GM06990 (cell line): Measurements from ENCODE around the gene RPTOR.

Experiments
- DNase-seq: peaks from one replicate; pipeline ENCODE4 v3.0.0-alpha.2; 2011; ENCODE audit not compliant: insufficient read length; ENCODE audit errors: extremely low read depth
- H3K27me3 ChIP-seq: replicated peaks from 2 replicates; pipeline ENCODE4 v1.6.0; 2011; ENCODE audit warnings: low read length; ENCODE audit not compliant: control insufficient read depth, insufficient read depth
- H3K36me3 ChIP-seq: 2 replicates; pipeline ENCODE4 v1.5.1; 2011; ENCODE audit warnings: low read length; ENCODE audit not compliant: control insufficient read depth, insufficient read depth
- H3K4me3 ChIP-seq: replicated peaks from 2 replicates; pipeline ENCODE4 v1.5.1; 2011; ENCODE audit warnings: low read depth, mild to moderate bottlenecking, control low read depth, low read length
- CTCF ChIP-seq: IDR thresholded peaks from 2 replicates; pipeline ENCODE4 v1.5.1; 2011; ENCODE audit warnings: low read length, control low read depth, mild to moderate bottlenecking, inconsistent platforms; ENCODE audit not compliant: insufficient read depth, poor library complexity, severe bottlenecking

Gene RPTOR

GRCh38 chr17:80836971-80837481, 292.4 kb downstream of the RPTOR start:
- no peak overlapping the region for H3K4me3 ChIP-seq
- H3K36me3 ChIP-seq, result peaks cover 3% of the 10 kb centered on the region
- TF ChIP-seq CTCF, result no peak
- no peak for DNase-seq
- no peaks in the 10 kb centered on the region for H3K27me3 ChIP-seq

GRCh38 chr17:80837711-80838110, 293.1 kb downstream of the RPTOR start:
- Histone ChIP-seq H3K27me3 (no peaks in the 10 kb centered on the region), H3K4me3 (no peak overlapping the region), H3K36me3 (peaks cover 3% of the 10 kb centered on the region)
- DNase-seq, result no peak
- no peak for TF ChIP-seq CTCF

GRCh38 chr17:80838311-80839025, 293.8 kb downstream of the RPTOR start:
- Histone ChIP-seq H3K27me3 (no peaks in the 10 kb centered on the region), H3K4me3 (no peak overlapping the region), H3K36me3 (peaks cover 3% of the 10 kb centered on the region)
- DNase-seq, result no peak
- no peak for TF ChIP-seq CTCF

GRCh38 chr17:80839026-80839345, 294.3 kb downstream of the RPTOR start:
- Histone ChIP-seq H3K4me3 (no peak overlapping the region), H3K36me3 (peaks cover 3% of the 10 kb centered on the region), H3K27me3 (no peaks in the 10 kb centered on the region)
- DNase-seq, result no peak
- TF ChIP-seq CTCF, result no peak

- H3K4me3 ChIP-seq, result no peak overlapping the region
- TF ChIP-seq CTCF, result no peak
- peaks cover 3% of the 10 kb centered on the region for H3K36me3 ChIP-seq
- no peak for DNase-seq
- no peaks in the 10 kb centered on the region for H3K27me3 ChIP-seq
Observed at GRCh38 chr17:80839511-80839941, 294.9 kb downstream of the RPTOR start.

GRCh38 chr17:80839970-80840369, 295.3 kb downstream of the RPTOR start:
- no peaks in the 10 kb centered on the region for H3K27me3 ChIP-seq
- no peak overlapping the region for H3K4me3 ChIP-seq
- no peak for TF ChIP-seq CTCF
- no peak for DNase-seq
- peaks cover 3% of the 10 kb centered on the region for H3K36me3 ChIP-seq
